Activated CD4-positive, CD25-positive, alpha-beta regulatory T cell treated with anti-CD3 and anti-CD28 coated beads, Interleukin-2, amount 50 U/mL, for 72 hours (primary cell): ENCODE measurements around the gene INPP5D.
"Not testable (repeated sequence)": the region's sequence is repeated elsewhere in the genome, so short reads cannot be mapped to it uniquely, and the experiment has no call there.

ENCODE experiments used
- DNase-seq: peaks from one replicate; pipeline ENCODE4 v3.0.0; 2021

The INPP5D gene

DNA sequence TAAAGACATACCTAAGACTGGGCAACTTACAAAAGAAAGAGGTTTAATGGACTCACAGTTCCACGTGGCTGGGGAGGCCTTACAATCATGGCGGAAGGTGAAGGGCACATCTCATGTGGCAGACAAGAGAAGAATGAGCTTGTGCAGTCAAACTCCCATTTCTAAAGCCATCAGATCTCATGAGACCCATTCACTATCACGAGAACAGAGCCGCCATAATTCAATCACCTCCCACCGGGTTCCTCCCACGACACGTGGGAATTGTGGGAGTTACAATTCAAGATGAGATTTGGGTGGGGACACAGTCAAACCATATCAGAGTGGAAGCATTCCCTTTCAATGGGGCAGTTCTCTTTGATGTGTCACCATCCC lies 39.7 kb downstream of the INPP5D start:
- not testable (repeated sequence) for DNase-seq

DNA sequence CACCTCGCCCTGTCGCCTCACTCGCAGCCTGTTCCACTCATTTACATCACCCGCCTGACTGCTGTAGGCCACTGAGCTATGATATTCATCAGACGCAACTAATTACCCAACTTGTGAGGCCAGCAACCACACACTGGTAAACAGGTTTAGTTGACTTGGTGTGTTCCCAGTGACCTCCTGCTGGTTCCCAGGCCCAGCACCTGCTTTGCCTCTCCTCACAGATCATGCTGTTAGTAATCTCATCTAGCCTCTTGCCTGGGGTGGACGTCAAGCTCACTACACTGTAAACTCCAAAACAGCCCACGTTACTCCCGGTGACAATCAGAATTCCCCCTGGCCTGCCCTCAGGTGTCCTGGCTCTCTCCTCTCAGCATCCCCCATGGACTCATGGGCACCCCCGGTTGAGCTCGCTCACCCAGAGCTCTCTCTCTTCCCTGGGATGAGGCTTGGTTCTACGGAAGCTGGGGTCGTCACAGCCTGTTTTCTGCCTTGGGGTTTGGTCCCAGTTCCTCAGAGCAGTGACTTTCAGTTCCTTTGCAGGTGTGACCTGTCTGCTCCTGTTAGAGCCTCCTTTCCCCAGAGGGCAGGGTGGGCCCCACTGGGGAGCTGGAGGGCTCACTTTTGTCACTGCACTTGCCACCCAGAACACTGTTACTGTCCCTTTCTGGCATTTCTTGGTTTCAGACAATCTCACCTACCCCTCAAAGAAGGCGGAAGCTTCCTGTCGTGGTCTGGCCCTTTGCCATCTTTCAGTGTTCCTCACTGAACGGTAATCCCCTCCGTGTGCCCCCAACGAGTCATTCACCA lies 40.3 kb downstream of the INPP5D start:
- no peak for DNase-seq

DNA sequence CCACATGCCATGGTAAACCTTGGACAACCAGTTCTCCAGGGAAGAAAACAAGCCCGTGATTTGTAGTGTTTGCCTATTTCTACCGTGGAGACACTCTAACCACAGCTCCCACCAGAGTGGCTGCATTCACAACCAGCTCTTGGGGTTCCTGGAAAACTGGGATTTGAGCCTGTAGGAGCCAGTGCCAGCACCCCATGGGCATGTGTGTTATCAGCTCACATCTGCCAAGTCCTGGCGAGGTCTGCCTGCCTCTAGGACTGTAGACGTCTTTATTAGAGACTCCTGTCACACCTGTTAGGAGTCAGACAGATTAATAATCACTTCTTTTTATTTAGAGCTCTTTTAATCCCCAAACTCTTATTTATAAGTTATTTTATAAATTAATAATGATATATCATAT lies 41.0 kb downstream of the INPP5D start:
- DNase-seq, result no peak

DNA sequence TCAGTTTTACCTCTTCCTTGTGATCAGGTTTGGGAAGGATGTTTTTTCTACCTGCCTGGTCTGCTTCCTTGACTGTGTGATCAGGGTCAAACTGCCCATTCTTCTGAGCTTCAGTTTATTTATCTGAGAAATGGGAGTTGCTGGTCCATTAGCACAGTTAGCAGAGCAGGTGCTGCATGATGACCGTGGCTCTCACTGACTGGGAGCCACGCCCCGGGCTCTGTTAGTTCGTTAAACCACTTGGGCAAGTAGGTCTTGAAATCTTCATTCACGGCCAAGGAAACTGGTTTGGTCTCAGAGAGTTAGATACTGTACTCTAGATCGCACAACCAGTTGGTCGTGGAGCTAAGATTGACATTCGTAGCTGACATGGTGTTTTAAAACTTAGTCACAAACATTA lies 41.7 kb downstream of the INPP5D start:
- DNase-seq, result no peak

DNA sequence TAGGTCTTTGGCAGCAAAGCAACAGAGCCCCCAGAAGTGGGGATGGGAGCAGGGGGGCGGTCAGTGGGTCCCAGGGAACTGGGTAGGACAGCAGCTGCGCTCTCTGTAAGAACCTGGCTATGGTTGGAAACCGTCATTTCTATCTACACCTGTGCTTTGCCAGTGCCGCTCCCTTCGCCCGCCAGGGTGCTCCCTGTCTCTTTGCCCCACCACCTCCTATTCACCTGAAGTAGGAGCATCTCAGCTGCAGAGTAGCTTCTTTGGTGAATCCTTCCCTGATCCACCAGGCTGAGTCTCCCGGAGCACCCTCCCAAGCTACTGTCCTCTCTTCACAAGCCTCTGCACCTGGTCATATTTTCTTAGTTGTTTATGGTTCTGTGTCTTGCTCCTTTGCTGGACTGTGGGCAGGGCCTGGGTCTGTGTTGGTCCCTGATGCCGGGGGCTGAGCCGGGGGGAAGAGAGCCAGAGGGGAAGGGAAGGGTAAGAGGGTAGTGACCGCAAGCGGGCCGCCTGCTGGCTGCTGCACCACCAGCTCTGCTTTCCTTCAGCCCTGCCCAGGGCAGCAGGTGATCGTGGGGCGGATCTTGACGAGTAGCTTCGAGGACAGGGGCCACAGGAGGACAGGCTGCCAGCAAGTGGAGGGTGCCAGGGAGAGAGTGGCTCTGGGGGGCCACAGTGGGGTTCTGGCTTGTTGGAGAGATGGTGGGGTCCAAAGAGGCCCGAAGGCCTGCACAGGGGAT lies 45.2 kb downstream of the INPP5D start:
- no peak for DNase-seq

DNA sequence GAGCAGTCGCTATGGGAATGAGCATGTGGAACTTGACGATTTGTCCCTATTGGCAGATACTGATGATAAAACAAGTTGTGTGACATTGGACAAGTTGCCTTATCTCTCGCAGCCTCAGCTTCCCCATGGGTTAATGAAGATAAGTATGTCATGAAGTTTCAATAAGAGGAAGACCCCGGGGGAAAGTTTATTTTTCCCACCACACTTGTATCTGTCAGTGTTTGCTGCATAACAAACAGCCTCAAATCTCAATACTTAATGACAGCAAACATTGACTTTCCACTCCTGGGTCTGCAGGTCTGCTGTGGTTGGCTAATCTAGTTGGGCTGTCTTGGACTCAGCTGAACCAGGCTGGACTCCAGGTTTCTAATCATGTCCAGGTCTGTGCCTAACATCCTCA lies 45.8 kb downstream of the INPP5D start:
- no peak for DNase-seq

DNA sequence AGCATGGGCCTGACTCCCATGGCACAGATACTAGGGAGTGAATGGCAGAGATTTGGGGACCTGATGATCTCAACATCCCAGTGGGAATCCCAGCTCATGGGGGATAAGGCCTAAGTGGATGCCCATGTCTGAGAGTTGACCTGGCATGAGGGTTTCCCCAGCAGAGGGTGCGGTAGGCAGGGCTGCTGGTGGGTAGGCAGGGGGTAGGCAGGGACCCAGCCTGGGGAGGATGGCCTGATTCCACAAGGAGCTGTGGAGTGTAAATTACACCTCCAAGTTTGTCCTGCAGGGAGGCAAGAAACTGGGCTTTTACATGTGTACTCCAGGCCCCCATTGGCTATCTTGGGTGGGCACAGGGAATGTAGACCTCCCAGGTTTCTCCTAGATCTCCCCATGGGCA lies 46.9 kb downstream of the INPP5D start:
- DNase-seq, result no peak

DNA sequence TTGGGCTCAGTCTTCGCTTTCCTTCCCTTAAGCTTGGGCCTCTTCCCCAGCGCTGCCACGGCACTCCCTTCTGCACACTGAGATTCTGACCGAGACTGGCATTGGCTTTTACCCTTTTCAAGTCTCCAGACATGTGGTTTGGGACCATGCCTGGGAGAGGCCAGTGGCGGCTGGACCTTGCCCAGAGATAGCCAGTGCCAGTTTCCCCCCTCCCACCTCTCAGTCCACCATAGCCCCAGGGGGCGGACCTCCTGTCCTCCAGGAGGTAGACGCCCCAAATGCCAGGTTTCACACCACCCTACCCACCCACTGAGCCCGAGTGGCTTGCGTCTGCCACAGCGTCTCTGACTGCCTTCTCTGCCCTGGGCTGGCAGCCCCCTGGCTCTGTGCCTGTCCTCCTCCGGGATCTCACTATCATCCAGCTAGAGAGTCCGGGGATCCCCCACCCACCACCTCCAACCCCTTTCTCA lies 47.7 kb downstream of the INPP5D start:
- no peak for DNase-seq

DNA sequence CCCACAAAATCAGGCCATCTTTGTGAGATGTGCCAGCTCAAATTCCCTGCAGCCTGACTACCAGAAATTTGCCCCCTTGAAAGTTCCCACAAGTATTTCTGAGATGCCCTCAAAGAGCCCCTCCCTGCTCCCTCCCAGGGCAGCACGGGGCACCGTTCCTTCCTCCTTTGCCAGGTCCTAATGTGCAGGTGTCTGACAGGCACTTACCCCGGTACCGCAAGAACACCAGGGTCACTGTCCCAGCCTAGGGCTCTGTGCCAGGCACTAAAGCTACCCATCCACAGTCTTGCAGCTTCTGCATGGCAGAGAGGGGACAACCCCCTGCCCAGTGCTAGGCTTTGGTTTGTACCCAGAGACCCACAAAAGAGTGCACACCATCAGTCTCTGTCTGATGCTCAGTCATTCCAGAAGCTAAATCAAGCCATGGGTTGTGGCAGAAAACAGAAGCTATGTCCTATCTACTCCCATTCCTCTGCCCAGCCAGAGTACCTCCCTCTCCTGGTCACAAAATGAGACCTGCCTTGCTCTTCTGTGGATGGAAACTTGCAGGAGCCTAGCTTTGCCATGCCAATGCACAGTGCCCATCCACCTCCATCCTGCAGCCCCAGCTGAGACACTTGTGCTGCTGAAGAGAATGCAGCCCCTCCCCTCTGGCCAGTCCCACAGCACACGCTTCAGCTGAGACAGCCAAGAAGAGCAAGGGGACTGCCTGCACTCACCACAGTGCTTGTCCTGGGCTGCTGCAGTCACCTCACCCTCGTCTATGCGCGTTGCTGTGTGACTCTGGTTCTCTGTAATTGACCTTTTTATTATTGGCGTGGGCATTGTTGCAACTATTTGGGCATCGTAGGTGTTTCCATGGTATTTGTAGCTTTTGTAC lies 48.7 kb downstream of the INPP5D start:
- no peak for DNase-seq

DNA sequence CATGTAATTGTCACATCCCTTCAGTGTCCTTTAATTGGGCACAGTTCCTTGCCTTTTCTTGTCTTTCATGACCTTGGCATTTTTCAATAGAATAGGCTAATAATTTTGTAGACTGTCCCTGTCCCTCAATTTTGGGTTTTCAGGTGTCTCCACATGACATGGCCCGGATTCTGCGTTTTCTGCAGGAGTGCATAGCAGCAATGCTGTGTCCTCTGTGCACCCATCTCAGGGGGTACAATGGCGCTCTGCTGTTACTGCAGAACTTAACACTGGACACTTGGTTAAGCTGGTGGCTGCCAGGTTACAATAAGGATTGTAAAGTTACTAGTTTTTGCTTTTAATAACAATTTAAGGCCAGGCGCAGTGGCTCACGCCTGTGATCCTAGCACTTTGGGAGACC lies 51.3 kb downstream of the INPP5D start:
- DNase-seq, result no peak

DNA sequence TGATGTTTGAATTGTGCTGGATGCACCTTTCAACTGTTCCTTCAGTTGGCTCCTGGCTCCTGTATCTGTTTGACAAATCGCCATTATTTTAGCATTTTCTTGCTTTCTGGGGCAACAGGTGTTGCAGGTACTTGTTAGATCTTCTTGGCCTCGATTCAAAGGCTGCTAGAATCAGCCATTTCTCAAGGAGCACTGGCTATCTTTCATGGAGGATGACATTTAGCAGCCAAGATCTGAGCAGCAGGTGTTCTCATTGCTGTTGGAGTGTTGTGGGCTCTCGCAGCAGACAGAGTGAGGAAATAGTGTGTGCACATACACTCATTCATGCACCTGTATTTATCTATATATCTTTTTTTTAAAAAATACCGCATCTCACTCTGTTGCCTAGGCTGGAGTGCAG lies 52.2 kb downstream of the INPP5D start:
- DNase-seq, result no peak

DNA sequence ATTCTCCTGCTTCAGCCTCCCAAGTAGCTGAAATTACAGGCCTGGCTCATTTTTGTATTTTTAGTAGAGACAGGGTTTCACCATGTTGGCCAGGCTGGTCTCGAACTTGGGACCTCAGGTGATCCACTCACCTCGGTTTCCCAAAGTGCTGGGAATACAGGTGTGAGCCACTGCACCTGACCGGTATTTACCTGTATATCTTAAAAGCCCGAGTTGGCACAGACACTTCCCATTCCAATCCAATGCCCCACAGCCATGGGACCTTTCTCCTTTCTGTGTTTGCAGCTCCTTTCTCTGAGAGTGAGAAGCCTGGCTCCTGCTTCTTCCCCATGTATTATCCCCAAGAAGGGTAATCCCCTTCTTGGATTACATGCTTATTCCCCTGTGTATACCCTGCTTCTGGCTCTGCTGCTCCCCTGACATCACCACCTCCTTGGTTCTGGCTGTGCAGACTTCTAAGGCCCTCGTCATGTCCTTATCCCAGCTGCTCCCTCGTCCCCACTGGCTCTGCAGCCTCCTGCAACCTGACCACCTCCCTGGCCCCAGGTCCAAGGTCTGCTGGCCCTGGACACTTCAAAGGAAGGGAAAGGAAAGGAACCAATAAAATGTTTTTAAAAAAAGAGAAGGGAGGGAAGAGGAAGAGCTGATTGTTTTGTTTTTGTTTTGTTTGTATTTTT lies 52.8 kb downstream of the INPP5D start:
- DNase-seq, result no peak

DNA sequence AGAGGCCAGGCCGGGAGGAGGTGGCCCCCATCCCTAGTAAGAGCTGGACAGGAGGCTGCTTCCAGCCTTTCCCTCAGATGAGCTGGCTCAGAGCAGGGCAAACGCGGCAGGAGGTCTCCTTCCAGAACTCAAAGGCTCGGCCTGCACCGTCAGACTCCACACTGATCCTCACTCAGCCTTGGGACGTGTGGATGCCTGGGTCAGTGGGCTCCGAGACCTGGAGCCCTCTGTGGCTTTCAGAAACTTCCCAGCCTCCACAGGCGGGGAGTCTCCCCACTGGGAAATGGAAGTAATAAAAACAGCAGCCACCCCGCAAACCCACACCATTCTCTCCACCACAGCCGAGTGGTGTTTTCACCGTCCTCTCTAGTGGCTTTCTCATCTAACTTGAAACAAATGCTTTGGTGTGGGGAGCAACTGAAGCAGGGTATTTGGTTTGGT lies 54.3 kb downstream of the INPP5D start:
- no peak for DNase-seq

DNA sequence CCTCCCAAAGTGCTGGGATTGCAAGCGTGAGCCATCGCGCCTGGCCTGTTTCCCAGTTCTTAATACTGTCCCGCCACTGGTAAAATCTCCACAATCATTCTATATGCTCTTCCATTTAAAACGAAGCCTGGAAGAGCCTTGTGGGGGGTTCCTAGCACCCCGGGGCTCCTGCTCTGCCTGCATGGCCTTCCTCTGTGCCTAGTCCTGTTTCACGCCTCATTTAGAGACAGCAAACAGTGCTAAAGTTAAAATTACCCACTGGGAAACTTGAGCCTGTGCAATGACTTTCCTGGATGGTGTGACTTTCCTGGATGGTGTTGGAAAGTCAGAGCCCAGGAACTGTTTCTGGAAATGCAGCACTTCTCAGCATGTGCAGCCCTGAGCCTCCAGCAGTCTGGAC lies 55.0 kb downstream of the INPP5D start:
- DNase-seq, result no peak

DNA sequence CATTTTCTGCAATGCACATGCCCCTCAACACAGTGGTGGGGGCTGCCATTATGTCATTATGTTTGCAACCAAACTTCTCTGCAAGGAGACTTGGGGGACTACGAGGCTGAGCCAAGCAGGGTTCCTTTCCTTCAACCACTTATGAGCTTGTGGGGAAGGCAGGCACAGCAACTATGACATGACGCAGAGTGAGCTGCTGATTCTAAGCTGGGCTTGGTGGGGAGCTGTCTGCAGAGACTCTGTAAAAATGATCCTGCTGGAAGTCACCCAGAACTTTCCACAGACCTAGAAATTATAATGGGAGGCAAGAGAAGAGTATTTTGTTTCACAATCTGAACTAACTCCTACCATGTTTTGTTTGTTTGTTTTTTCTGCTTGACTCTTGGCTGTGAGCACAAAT lies 55.6 kb downstream of the INPP5D start:
- DNase-seq, result no peak

DNA sequence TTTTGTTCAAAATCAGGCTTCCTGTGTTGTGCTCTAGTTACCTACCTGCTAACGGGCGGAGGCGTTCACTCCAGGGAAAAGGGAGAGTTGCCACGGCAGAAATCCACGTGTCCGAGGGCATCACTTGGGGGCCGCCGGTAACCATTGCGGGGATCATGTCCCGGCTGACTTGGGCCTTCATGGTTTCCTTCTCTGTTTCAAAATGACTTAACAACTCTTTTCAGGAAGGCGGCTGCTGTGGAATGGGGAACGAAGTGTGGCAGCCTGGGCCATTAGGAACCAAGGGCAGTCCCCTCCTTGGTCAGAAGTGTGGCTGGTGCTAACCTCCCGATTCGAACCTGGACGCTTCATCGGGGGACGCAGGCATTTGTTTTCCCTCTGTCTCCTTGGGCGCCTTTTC lies 56.8 kb downstream of the INPP5D start:
- DNase-seq, result no peak

DNA sequence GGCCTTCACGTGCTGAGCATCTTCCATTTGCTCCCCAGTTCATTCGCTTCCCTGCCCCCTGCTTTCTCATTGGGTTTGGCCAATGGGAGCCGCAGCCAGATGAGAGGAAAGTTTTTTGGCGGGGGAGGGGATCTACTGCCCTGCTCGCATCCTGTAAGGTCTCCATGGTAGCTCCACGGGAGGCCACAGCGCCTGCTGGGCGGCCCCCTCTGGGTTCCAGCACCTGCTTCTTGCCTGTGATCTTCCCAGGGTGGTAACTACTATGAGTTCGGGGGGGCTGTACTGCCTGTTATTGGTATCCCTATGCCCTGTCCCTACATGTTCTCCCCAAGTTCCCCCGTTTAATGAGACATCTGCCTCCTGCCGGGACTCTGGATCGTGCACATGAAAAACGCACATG lies 57.2 kb downstream of the INPP5D start:
- DNase-seq, result no peak

DNA sequence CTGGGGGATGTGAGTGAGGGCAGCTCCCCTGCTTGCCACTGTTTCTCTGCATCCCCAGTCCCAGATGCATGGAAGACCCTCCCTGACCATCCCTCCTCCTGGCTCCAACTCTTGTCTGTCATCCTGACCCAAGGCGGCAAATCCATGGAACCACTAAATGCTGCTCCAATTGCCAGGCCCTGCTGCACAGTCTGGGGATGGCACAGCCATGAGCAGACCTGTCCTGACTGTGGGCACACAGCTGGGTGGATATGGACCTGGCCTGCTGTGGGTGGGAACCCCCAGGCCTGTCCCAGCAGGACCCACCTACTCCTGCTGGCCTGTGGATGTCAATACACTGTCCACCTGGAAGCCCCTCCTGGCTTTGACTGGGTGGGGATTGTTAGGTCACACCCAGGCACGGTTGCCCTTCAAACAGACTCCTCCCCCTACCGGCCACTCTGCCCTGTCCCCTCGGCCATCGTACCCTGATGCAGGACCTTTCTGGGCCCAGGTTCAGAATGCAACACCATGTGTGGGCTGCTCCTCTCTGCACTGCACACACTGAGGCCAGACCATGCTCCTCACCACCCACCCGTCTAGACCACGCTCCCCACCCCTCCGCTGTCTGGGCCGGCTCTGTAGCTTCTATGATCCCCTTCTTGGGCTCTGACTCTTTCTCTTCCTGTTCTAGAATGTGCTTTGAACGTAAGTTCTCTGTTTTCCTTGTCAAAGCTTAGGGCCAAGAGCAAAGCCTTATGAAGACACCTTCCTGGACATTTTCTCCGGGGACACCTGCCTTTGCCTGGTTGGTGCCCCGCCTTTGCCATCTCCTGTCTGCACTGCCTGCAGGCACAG lies 57.9 kb downstream of the INPP5D start:
- DNase-seq, result no peak

DNA sequence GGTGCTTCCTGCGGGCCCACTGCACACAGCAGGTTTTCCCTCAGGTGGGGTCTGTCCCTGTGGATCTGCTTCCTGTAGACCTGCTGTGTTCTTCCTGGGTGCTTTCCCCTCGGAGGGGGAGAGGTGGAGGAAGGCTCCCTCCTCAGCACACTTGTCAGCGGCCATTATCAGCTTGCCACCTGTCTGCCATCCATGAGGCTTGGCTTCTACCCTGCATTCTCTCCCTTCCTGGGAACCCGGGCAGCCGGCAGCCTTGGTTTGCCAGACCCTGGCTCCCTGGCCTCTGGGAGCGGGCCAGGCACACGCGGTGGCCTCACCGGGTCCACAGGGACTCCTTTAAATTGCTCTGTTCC lies 58.5 kb downstream of the INPP5D start:
- DNase-seq, result no peak

DNA sequence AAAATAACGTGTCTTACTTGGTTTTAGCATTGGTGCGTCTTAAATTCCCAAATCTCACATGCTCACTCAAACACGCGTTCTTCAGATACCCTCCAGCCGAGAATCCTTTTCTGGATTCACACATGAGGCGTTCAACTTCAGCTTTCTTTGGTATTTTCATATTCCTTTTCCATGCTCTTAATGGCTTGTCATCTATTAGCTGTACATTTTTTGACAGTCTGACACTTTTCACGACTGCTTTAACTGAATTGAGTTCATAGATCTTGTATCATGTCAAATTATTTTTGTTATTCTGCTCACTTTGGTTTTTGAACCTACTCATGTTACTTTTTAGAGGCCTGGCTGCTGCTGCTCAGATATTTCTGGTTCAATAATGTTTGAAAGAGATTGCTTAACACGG lies 59.0 kb downstream of the INPP5D start:
- no peak for DNase-seq

DNA sequence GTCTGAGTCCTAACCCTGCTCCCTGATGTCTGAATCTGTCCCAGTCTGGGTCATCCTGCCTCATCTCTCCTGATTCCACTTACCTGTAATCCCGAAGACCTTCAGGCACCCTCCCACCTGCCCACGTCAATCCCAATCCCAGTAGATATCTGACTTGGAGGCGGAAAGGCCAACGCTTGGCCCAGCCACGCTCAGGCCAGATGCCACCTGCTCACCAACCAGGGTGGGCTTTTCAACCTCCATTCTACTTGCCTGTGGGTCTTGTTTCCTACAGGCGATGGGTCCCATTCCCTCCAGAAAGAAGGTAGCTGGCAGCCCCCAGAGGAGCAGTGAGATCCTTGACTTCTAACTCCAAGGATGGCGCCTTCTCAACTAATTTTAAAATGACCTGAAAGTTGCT lies 59.7 kb downstream of the INPP5D start:
- no peak for DNase-seq

DNA sequence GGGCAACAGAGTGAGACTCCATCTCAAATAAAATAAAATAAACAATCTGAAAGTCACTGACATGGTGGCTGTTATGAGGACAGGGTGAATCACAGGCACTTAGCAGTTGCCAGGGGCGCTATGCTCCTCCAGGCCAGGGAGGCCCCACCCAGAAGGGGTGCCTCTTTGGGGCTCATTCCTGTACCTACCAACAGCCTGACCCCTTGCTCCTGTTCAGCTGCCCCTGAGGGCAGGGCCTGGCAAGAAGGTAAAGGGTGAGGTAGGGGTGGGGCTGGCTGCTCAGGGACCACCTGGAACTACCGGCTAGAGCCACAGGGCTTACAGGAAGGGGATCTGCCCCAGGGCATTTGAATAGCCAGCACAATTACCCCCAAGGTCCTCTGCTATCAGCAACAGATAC lies 60.3 kb downstream of the INPP5D start:
- no peak for DNase-seq
